HG03571 (cell line): Measurements from ENCODE around the gene MSX2.

Experiments
- ATAC-seq: cut with Tn5 transposase; IDR thresholded peaks from one replicate; pipeline ENCODE4 v1.9.1; 2021; ENCODE audit not compliant: unreplicated experiment

Gene MSX2

GRCh38 chr5:174767670-174768069 is 43.3 kb downstream of the MSX2 start:
- ATAC-seq: no peak

GRCh38 chr5:174769005-174769404 is 44.6 kb downstream of the MSX2 start:
- no peak for ATAC-seq

GRCh38 chr5:174773371-174773770 is 49.0 kb downstream of the MSX2 start:
- ATAC-seq: no peak

- no peak for ATAC-seq
Measured at GRCh38 chr5:174775081-174775480, 50.7 kb downstream of the MSX2 start.

- ATAC-seq: no peak
Measured at GRCh38 chr5:174777111-174777510, 52.7 kb downstream of the MSX2 start.

- no peak for ATAC-seq
Measured at GRCh38 chr5:174777583-174777982, 53.2 kb downstream of the MSX2 start.
